ENCODE results near the gene TLL2. TPM values are rescaled to one million over a fixed set of nuclear protein-coding genes. Genes with fewer than 3 reads are reported as not detected.

The TLL2 gene
- total and polyA plus RNA-seq, 2 donors (not counting 3 experiments of a cell fraction or from before 2014, with no cell fraction given): 0.03 to 0.20 TPM

DNA sequence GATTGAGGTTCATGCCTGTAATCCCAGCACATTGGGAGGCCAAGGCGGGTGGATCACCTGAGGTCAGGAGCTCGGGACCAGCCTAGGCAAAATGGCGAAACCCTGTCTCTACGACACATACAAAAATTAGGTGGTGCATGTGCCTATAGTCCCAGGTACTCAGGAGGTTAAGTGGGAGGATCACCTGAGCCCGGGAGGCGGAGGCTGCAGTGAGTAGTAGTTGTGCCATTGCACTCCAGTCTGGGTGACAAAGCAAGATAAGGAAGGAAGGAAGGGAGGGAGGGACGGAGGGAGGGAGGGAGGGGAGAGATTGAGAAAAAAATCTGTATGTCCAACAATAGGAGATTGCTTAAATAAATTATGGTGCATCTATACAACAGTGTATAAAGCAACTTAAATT lies 13.2 kb downstream of the TLL2 start:
- Histone ChIP-seq H3K4me1 (ENCODE audit: control insufficient read depth, extremely low read depth, insufficient read depth, low read length) (no peaks in the 10 kb centered on the region), H3K9ac (replicated peaks; ENCODE audit: extremely low read depth, insufficient read depth, low read length) (no peak overlapping the region), H3K9me3 (replicated peaks; ENCODE audit: control insufficient read depth, insufficient read depth, low read length) (no peaks in the 10 kb centered on the region), H3K36me3 (ENCODE audit: control insufficient read depth in 2 of 2, extremely low read depth in 1 of 2, insufficient read depth in 2 of 2, low read length in 2 of 2) (no peaks in the 10 kb centered on the region), H4K20me1 (replicated peaks; ENCODE audit: control insufficient read depth, extremely low read depth, insufficient read depth, low read length) (no peaks in the 10 kb centered on the region), H3K4me3 (replicated peaks in 1 of 3; ENCODE audit: insufficient read depth in 1 of 3, low read depth in 1 of 3, low read length in 3 of 3) (no peak overlapping the region), H3K27me3 (ENCODE audit: control insufficient read depth in 2 of 2, insufficient read depth in 2 of 2, low read length in 2 of 2) (no peaks in the 10 kb centered on the region), H2AFZ (ENCODE audit: low read depth, low read length) (no peak overlapping the region), H3K4me2 (ENCODE audit: insufficient read depth, low read length) (no peak overlapping the region), H3K79me2 (ENCODE audit: control insufficient read depth, insufficient read depth, low read length) (no peaks in the 10 kb centered on the region), H3K27ac (ENCODE audit: insufficient read depth, low read depth, low read length) (no peak overlapping the region), H3K9me1 (replicated peaks; ENCODE audit: control insufficient read depth, extremely low read depth, insufficient read depth, low read length) (no peaks in the 10 kb centered on the region)
- TF ChIP-seq, protein P1, sequence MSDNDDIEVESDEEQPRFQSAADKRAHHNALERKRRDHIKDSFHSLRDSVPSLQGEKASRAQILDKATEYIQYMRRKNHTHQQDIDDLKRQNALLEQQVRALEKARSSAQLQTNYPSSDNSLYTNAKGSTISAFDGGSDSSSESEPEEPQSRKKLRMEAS (IDR thresholded peaks at IDR 0.05; ENCODE audit: insufficient read depth, insufficient read length): no peak
- TF ChIP-seq JUN (IDR thresholded peaks at IDR 0.05; ENCODE audit: borderline replicate concordance, insufficient read depth, insufficient read length, low read depth) (no peak), FOS (IDR thresholded peaks at IDR 0.05; ENCODE audit: borderline replicate concordance, insufficient read depth, low read length) (no peak), POLR2A (IDR thresholded peaks at IDR 0.05; ENCODE audit: low read depth, low read length) (no peak), EZH2 (IDR thresholded peaks at IDR 0.05; ENCODE audit: borderline replicate concordance, low read depth, low read length, severe bottlenecking) (no peak), POLR2AphosphoS5 (IDR thresholded peaks at IDR 0.05; ENCODE audit: insufficient read depth, low read depth, low read length) (no peak), MYC (IDR thresholded peaks at IDR 0.05; ENCODE audit: low read depth, low read length) (no peak), GATA2 (IDR thresholded peaks at IDR 0.05; ENCODE audit: insufficient read depth, insufficient read length, low read depth, low read length) (no peak)
- TF ChIP-seq, protein P2, sequence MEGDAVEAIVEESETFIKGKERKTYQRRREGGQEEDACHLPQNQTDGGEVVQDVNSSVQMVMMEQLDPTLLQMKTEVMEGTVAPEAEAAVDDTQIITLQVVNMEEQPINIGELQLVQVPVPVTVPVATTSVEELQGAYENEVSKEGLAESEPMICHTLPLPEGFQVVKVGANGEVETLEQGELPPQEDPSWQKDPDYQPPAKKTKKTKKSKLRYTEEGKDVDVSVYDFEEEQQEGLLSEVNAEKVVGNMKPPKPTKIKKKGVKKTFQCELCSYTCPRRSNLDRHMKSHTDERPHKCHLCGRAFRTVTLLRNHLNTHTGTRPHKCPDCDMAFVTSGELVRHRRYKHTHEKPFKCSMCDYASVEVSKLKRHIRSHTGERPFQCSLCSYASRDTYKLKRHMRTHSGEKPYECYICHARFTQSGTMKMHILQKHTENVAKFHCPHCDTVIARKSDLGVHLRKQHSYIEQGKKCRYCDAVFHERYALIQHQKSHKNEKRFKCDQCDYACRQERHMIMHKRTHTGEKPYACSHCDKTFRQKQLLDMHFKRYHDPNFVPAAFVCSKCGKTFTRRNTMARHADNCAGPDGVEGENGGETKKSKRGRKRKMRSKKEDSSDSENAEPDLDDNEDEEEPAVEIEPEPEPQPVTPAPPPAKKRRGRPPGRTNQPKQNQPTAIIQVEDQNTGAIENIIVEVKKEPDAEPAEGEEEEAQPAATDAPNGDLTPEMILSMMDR (IDR thresholded peaks at IDR 0.05; ENCODE audit: extremely low read depth in 1 of 2, insufficient read depth in 1 of 2, low read depth in 1 of 2, low read length in 2 of 2): no peak
- ChIA-PET POLR2A (no interaction called here), CTCF (interaction anchor here (1.1 kb wide), 1 partner anchor 13 kb away, joined by 4 read pairs; the partner anchor contains the start of gene TLL2)
- DNase-seq (ENCODE audit: low read depth, low spot score): no peak
- BruUV-seq (replicated peaks): no TSS peak
- intact Hi-C loops (cut with micrococcal nuclease): no loop called here
- no peak for FAIRE-seq
- dilution Hi-C loops (cut with MboI; ENCODE audit: extremely low pct_ligation_motif_present, low sequenced_read_pairs): no loop called here
